ENCODE measurements around the gene BTN1A1.

DNA sequence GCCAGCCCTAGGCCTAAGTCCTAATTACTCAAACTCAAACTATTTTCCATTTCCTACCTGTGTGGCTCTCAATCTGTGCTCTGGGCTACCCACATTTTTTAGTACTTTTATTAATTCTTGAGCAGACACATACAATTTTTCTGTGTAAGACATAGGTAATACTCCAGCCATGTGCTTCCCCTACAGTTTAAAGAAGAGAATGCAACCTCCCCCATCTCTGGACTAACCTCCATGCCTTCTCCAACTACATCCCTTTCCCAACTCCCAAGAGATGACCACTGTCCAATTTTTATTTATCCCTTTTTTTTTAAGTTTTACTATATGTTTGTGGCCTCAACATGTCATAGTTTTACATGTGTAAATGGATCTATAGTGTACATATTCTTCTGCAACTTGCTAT lies 43.9 kb downstream of the BTN1A1 start:
- TF ChIP-seq, protein P1, sequence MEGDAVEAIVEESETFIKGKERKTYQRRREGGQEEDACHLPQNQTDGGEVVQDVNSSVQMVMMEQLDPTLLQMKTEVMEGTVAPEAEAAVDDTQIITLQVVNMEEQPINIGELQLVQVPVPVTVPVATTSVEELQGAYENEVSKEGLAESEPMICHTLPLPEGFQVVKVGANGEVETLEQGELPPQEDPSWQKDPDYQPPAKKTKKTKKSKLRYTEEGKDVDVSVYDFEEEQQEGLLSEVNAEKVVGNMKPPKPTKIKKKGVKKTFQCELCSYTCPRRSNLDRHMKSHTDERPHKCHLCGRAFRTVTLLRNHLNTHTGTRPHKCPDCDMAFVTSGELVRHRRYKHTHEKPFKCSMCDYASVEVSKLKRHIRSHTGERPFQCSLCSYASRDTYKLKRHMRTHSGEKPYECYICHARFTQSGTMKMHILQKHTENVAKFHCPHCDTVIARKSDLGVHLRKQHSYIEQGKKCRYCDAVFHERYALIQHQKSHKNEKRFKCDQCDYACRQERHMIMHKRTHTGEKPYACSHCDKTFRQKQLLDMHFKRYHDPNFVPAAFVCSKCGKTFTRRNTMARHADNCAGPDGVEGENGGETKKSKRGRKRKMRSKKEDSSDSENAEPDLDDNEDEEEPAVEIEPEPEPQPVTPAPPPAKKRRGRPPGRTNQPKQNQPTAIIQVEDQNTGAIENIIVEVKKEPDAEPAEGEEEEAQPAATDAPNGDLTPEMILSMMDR (IDR thresholded peaks at IDR 0.05; ENCODE audit: insufficient read depth, low read length) = peak; percentile 4
- TF ChIP-seq, protein P2, sequence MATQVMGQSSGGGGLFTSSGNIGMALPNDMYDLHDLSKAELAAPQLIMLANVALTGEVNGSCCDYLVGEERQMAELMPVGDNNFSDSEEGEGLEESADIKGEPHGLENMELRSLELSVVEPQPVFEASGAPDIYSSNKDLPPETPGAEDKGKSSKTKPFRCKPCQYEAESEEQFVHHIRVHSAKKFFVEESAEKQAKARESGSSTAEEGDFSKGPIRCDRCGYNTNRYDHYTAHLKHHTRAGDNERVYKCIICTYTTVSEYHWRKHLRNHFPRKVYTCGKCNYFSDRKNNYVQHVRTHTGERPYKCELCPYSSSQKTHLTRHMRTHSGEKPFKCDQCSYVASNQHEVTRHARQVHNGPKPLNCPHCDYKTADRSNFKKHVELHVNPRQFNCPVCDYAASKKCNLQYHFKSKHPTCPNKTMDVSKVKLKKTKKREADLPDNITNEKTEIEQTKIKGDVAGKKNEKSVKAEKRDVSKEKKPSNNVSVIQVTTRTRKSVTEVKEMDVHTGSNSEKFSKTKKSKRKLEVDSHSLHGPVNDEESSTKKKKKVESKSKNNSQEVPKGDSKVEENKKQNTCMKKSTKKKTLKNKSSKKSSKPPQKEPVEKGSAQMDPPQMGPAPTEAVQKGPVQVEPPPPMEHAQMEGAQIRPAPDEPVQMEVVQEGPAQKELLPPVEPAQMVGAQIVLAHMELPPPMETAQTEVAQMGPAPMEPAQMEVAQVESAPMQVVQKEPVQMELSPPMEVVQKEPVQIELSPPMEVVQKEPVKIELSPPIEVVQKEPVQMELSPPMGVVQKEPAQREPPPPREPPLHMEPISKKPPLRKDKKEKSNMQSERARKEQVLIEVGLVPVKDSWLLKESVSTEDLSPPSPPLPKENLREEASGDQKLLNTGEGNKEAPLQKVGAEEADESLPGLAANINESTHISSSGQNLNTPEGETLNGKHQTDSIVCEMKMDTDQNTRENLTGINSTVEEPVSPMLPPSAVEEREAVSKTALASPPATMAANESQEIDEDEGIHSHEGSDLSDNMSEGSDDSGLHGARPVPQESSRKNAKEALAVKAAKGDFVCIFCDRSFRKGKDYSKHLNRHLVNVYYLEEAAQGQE (IDR thresholded peaks at IDR 0.05; ENCODE audit: insufficient replicate concordance, low read depth) = no peak

Data from HL-60 (cell line).